Thymus (tissue), 11 donors: ENCODE data around the gene HRH2. TPM values are rescaled to one million over a fixed set of nuclear protein-coding genes. Genes with fewer than 3 reads are reported as not detected.
A peak's percentile ranks its signal among the peaks of the same experiment; 100 is the strongest.

Source experiments
- DNase-seq, 9 donors: peaks; one replicate each; pipeline ENCODE4 v3.0.0-alpha.2; 2013; ENCODE audit warnings: low spot score in 9 of 9, low read depth in 6 of 9, missing footprints in 1 of 9
- H3K27ac ChIP-seq, 2 donors: one replicate each; pipeline ENCODE4 v1.5.1; 2013; ENCODE audit warnings: control low read depth in 1 of 2, low read depth in 1 of 2, low read length in 1 of 2, mild to moderate bottlenecking in 1 of 2, moderate library complexity in 1 of 2
- H3K27me3 ChIP-seq, 2 donors: one replicate each; pipeline ENCODE4 v1.5.1; 2013; ENCODE audit warnings: low read length in 1 of 2; ENCODE audit not compliant: control insufficient read depth in 2 of 2, insufficient read depth in 1 of 2
- H3K36me3 ChIP-seq, 2 donors: one replicate each; pipeline ENCODE4 v1.5.1; 2013; ENCODE audit warnings: low read length in 1 of 2, mild to moderate bottlenecking in 1 of 2, moderate library complexity in 1 of 2; ENCODE audit not compliant: control insufficient read depth in 2 of 2, insufficient read depth in 2 of 2
- H3K4me1 ChIP-seq, 2 donors: one replicate each; pipeline ENCODE4 v1.5.1; 2013; ENCODE audit warnings: low read length in 2 of 2; ENCODE audit not compliant: control insufficient read depth in 2 of 2, insufficient read depth in 2 of 2
- H3K4me3 ChIP-seq, 2 donors: one replicate each; pipeline ENCODE4 v1.5.1; 2013; ENCODE audit warnings: low read length in 2 of 2, control low read depth in 1 of 2, mild to moderate bottlenecking in 1 of 2
- H3K9me3 ChIP-seq, 2 donors: one replicate each; pipeline ENCODE4 v1.5.1; 2013; ENCODE audit warnings: low read length in 1 of 2, mild to moderate bottlenecking in 1 of 2; ENCODE audit not compliant: control insufficient read depth in 2 of 2, insufficient read depth in 1 of 2
- WGBS: extraction: QIAGEN DNeasy Blood & Tissue Kit; methylation state at CpG from one replicate; pipeline ENCODE4 v1.1.7; 2013; 5-methylcytosine and 5-hydroxymethylcytosine counted together
- polyA plus RNA-seq: library from polyadenylated mRNA; stranded (reverse); fragments of 200-250 nt; gene quantifications from one replicate; pipeline ENCODE4 v1.2.3, GENCODE V29; 2013
- total RNA-seq: library from RNA; stranded (reverse); fragments of 120-200 nt; gene quantifications from one replicate; pipeline ENCODE4 v1.2.4, GENCODE V29; 2013
- donor health status: healthy.

Gene HRH2
- total and polyA plus RNA-seq, 2 donors = 4.2 to 5.2 TPM

DNA sequence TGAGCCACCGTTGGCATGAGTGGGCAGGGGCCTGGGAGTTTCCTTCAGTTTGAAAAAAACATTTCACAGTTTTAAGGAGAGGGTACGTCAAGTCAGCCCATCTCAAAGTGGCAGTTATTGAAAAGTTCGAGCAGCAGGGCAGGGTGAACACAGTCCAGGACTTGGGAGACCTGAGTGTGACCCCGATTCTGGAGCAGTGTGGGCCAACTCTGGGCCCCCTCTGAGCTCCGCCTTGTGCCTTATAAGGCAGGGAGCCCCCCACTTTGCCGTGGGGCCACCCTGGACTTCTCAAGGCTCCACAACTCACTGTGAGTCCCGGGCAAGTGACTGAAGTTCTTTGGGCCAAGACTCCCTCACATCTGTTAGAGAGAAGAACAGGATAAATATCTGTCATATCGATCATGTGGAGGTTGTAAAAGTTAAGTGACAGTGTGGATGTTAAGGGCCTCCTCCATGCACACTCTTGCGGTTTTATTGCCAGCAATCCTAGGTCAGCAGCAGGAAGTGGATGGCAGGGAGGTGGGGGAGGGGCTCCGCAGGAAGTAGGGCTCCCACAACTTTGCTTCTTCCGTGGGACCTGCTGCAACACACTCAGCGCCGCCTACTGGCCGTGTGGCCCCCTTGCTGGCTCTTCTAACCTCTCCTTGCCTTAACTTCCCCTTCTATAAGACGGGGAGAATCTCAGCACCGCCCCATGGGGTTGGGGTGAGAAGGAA lies 38.4 kb downstream of the HRH2 start:
- Histone ChIP-seq H3K27ac (peak overlapping the region; percentile 62 to 83), H3K4me3 (peak overlapping the region in 1 of 2 donors; percentile 18), H3K9me3 (peaks cover 0 to 3% of the 10 kb centered on the region in 2 donors), H3K4me1 (peaks cover 21 to 55% of the 10 kb centered on the region in 2 donors), H3K27me3 (no peaks in the 10 kb centered on the region), H3K36me3 (peaks cover 6 to 9% of the 10 kb centered on the region in 2 donors)
- WGBS = 25% methylated on average over 16 of the region's 16 CpGs
- DNase-seq = peak; percentile 70 to 93 (median 84)

DNA sequence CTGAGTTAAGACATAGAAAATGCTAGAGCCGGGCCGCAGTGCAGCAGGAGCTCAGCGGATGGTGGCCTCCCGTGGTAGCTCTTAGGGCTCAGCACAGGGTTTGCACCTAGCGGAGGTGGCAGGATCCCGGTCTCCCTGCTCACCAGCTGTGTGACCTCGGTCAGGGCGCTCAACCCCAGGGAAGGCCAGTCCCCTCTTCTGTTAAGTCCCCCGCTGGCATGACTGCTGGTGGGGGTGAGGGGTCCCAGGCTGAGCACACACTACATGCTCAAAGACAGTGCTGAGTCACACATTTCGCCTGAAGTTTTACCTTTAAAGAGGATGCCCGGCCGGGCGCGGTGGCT lies 39.0 kb downstream of the HRH2 start:
- no peak for DNase-seq
- peak overlapping the region; percentile 46 to 54 for H3K27ac ChIP-seq
- H3K36me3 ChIP-seq = peaks cover 6 to 9% of the 10 kb centered on the region in 2 donors
- H3K9me3 ChIP-seq = peaks cover 0 to 3% of the 10 kb centered on the region in 2 donors
- peaks cover 20 to 50% of the 10 kb centered on the region in 2 donors for H3K4me1 ChIP-seq
- H3K4me3 ChIP-seq = no peak overlapping the region
- H3K27me3 ChIP-seq = no peaks in the 10 kb centered on the region
- 75% methylated on average over 14 of the region's 14 CpGs for WGBS

DNA sequence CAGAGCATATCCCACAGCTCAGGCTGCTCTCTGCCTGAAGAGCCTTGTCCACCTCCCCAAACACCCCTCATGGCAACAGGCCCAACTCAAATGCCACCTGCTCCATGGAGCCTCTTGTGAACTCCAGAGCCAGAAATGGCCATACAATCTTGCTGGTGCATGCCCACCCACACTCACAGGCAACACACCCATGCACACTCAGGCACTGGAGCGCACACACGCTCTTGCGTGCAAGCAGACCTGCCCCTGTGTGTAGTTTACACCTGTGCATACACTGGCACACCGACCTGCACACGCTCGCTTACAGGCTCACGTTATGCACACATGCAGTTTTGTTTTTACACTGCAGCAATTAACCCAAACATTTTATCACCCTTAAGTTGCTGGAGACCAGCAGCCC lies 40.0 kb downstream of the HRH2 start:
- Histone ChIP-seq H3K27me3 (no peaks in the 10 kb centered on the region), H3K9me3 (peaks cover 0 to 3% of the 10 kb centered on the region in 2 donors), H3K4me1 (peaks cover 20 to 42% of the 10 kb centered on the region in 2 donors), H3K36me3 (peaks cover 6 to 9% of the 10 kb centered on the region in 2 donors), H3K27ac (no peak overlapping the region), H3K4me3 (no peak overlapping the region)
- 92% methylated on average over 7 of the region's 7 CpGs for WGBS
- no peak for DNase-seq

DNA sequence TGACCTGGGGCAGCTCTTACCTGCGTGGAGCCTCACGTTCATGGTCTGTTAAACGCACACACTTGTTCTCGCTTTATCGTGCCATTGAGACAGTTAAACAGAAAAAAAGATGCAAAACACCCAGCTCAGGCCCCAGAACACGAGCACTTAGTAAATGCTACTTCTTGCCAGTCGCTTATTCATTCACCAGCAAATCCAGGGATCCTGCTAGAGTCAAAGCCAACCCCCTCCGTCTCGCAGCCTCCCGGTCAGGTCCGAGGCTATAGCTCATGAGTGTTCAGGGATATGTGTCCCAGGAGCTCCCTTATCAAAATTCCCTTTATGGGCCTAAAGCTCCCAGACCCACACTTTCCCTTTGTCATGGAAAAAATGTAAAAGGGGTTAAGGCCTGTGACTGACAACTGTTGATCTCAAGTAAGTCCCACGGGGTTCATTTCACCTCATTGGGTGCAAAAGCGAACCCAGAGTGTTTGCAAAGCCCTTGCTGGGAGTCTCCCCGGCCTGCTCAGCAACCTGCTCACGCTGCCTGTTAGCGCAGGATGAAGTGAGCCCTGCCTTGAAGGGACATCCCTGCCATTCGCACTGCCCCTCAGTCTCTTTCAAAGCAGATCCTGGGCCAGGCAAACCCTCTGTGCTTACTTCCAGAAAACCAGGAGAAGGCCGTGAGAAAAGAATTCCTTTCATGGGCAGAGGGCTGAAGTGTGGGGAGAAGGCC lies 40.7 kb downstream of the HRH2 start:
- H3K4me1 ChIP-seq = peaks cover 13 to 35% of the 10 kb centered on the region in 2 donors
- no peak overlapping the region for H3K4me3 ChIP-seq
- no peak for DNase-seq
- H3K27me3 ChIP-seq = no peaks in the 10 kb centered on the region
- 94% methylated on average over 18 of the region's 18 CpGs for WGBS
- H3K36me3 ChIP-seq = peaks cover 6 to 9% of the 10 kb centered on the region in 2 donors
- H3K9me3 ChIP-seq = peaks cover 0 to 3% of the 10 kb centered on the region in 2 donors
- H3K27ac ChIP-seq = no peak overlapping the region

DNA sequence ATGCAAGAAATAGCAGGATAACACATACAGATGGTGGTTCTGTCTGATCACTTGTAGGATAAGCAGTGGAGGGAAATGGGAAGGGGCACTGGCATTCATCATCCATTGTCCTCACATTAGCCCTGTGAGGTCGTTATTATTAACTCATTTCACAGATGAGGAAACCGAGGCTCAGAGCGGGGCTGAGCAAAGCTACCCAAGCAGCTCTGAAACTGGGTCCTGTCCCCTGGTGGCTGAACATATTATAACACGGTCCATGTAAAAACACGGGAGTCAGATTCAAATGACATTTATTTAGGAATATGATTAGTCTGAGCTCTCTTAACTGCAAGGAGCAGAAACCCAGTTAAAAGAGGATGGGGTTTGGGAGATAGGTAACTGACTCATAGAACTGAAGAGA lies 43.1 kb downstream of the HRH2 start:
- Histone ChIP-seq H3K9me3 (no peaks in the 10 kb centered on the region), H3K4me1 (peaks cover 4 to 11% of the 10 kb centered on the region in 2 donors), H3K27me3 (no peaks in the 10 kb centered on the region), H3K36me3 (peaks cover 6 to 9% of the 10 kb centered on the region in 2 donors), H3K27ac (no peak overlapping the region), H3K4me3 (no peak overlapping the region)
- DNase-seq = no peak
- 98% methylated on average over 5 of the region's 5 CpGs for WGBS

DNA sequence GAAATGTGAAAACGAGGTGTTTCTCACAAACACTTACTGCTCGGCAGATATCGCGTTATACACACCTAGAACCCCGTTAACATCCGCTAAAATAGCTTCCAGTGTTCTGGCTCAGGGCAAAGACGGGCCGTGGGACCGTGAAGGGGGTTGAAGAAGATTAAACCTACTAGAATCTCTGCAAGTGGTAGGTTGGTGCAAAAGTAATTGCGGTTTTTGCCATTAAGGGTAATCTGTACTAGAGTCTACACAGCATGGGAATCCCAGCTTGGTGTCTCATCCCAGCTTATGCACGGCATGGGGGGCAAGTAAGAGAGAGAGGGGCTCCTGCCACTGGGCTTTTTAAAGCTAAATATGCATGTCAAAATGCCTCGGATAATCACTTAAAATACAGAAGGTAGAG lies 43.9 kb downstream of the HRH2 start:
- Histone ChIP-seq H3K4me3 (no peak overlapping the region), H3K27ac (no peak overlapping the region), H3K36me3 (peaks cover 6 to 9% of the 10 kb centered on the region in 2 donors), H3K27me3 (no peaks in the 10 kb centered on the region), H3K9me3 (no peaks in the 10 kb centered on the region), H3K4me1 (peaks cover 1 to 3% of the 10 kb centered on the region in 2 donors)
- DNase-seq = no peak
- 98% methylated on average over 12 of the region's 12 CpGs for WGBS

DNA sequence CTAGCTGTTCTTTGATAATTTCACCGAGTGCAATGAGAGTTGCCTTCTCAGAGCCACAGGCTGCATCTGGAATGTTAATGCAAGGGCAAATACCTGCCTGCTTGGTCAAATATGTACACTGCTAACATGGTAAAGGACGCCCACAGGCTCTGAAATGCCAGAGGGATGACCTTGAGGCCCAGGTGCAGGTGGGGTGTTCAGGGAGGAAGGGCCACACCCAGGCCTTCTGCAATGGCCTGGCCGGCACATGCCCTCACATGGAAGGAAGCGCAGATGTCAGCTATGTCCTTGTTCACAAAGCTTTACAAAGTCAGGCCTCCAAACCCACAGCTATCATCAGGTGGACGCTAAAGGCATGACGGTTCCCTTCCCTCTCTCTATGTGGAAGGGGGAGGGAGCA lies 48.6 kb downstream of the HRH2 start:
- no peaks in the 10 kb centered on the region for H3K27me3 ChIP-seq
- H3K4me1 ChIP-seq = no peaks in the 10 kb centered on the region
- WGBS = 96% methylated on average over 6 of the region's 6 CpGs
- H3K27ac ChIP-seq = no peak overlapping the region
- H3K9me3 ChIP-seq = no peaks in the 10 kb centered on the region
- H3K36me3 ChIP-seq = peaks cover 7 to 20% of the 10 kb centered on the region in 2 donors
- no peak for DNase-seq
- H3K4me3 ChIP-seq = no peak overlapping the region

DNA sequence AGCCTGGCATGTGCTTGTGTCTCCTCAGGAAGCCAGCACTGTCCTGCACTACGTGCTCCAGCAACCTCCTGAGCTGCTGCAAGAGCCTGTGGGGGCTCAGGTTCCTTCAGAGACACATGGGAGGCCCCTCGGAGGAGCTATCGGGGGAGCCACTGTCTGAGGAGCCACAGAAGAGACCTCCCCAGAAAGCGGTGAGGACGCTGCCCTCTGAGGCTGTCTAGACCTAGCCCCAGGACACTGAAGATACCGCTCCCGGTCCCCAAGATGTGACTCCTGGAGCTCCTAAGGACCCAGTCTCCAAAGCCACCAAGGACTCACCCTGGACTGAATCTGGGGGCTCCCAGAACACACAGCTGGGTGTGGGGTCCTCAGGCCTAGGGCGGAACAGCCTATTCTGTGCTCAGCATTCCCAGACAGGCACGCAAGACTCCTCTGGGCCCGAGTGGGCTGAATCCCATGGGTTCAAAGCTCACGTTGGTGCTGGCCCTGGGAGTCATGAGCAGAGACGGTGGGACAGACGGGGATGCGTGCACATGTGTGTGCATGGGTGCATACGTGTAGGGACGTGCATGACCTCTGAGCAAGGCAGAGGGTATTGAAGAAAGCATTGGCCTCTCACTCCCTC lies 50.0 kb downstream of the HRH2 start:
- Histone ChIP-seq H3K36me3 (peaks cover 7 to 20% of the 10 kb centered on the region in 2 donors), H3K27ac (no peak overlapping the region), H3K4me3 (no peak overlapping the region), H3K9me3 (no peaks in the 10 kb centered on the region), H3K4me1 (no peaks in the 10 kb centered on the region), H3K27me3 (no peaks in the 10 kb centered on the region)
- no peak for DNase-seq
- 97% methylated on average over 16 of the region's 16 CpGs for WGBS

DNA sequence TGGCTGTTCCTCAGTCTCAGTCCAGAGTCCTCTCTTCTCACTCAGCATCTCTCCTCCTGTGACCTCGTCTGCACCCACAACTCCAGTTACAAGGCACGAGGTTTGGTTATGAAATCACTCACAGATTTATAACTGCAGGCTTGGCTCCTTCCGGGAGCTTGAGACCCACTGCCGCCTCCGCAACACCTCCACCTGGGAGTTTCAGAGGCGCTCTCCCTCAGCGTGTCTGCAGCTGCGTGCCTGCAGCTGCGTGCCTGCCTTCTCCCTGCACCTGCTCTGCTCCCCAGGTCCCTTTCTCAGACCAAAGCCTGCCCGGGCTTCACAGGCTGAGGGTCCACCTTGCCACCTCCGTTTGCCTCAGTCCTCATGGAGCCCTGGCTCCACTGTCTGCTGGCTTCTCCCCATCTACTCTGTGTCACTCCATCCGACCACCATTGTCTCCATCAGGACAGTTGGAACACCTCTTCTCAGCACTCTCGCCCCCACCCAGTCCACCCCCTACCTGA lies 51.5 kb downstream of the HRH2 start:
- no peak for DNase-seq
- Histone ChIP-seq H3K9me3 (peaks cover 0 to 5% of the 10 kb centered on the region in 2 donors), H3K27me3 (no peaks in the 10 kb centered on the region), H3K4me3 (no peak overlapping the region), H3K27ac (no peak overlapping the region), H3K36me3 (peaks cover 7 to 20% of the 10 kb centered on the region in 2 donors), H3K4me1 (no peaks in the 10 kb centered on the region)
- 96% methylated on average over 13 of the region's 13 CpGs for WGBS
